NCI-H226 (cell line): ENCODE measurements around the gene DKKL1.
"Not testable (repeated sequence)": the region's sequence is repeated elsewhere in the genome, so short reads cannot be mapped to it uniquely, and the experiment has no call there.

Source experiments
- DNase-seq: peaks from one replicate; pipeline ENCODE4 v3.0.0-alpha.2; 2015

DKKL1 gene

DNA sequence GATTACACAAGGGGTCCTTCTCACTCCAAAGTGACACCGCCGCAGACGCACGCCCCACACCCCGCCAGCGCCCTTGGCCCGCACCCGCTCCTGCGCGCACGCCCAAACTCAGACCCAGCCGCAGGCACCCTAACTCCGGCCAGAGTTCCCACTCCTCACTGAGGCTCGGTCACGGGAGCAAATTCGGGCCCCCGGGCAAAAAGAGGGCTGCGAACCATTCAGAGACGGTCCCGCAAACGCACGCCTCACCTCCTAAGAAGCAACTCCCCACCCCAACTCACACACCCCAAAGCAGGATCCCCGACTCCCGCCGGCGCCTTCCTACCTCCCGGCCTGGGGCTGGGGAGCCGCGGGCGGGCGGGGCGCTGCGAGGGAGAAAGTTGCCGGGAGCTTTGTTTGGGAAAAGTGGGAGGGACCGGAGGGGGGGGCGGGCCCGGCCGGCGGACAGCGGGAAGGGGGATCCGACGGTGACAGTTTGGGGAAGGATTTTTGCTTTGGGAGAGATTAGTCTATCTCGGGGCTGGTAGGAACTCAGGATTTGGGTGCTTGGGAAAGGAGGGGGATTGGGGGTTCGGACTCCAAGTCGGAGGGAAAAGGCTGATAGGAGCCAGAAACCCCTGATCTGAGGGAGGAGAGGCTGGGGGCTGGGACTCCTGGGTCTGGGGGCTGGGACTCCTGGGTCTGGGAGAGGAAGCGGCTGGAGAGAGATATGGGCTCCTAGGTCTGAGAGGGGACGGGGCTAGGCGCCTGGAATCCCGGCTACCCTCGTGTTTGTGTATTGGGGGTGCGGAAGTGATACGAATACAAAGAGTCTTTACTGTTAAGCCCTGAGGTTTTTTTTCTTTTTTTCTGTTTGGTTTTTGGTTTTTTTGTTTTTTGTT, 1.4 kb upstream of the DKKL1 start, which contains the start of gene TEAD2:
Gene TEAD2, minus strand, starts transcription at position 369 of the 881 bp plus-strand sequence. CDS start 2,341 bp downstream, outside the sequence.
- peak; percentile 41 for DNase-seq

DNA sequence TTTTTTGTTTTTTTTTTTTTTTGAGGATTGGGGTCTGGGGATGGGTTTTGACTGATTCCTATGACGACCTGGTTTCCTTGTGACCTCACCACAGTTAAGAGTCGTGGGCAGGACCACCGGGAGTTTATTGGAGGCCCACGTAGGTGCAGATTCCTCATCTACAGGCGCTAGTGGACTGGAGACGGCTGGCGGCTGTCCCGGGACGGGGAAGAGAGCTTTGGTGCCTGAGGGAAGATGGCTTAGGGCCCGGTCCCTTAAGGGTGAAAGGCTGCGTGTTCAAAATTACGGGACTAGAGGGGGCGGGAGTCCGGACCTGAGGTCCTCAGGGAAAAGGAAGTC, 779 bp upstream of the DKKL1 start:
- DNase-seq = no peak

DNA sequence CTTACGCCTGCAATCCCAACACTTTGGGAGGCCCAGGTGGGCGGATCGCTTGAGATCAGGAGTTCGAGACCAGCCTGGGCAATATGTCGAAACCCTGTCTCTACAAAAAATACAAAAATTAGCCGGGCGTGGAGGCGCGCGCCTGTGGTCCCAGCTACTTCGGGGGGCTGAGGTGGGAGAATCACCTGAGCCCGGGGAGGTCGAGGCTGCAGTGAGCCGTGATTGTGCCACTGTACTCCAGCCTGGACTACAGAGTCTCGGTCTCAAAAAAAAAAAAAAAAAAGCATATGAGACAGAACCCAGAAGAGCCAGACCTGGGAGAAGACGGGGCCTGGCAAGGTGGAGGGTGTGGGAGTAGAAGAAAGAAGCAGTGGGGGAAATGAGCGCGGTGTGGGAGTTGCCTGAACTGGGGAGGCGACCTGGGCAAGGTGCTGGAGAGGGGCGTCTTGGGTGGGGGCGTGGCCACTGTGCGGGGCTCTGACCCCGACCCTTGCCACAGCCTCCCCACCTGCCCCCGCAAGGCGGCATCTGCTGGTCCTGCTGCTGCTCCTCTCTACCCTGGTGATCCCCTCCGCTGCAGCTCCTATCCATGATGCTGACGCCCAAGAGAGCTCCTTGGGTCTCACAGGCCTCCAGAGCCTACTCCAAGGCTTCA, 533 bp downstream of the DKKL1 start:
- no peak for DNase-seq

DNA sequence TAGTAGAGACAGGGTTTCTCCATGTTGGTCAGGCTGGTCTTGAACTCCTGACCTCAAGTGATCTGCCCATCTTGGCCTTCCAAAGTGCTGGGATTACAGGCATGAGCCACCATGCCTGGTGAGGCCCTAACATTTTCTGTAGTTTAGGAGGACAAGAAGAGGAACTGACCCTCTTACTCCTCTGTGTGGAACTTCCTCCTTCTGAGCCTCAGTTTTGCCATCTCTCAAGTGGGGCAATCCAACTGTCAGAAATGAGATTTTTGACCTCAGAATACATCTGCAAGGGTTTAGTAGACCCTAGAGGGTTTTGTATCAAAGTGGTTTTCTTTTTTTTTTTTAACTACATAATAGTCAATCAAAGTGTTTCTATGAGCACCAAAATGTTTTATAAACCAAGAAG, 2.4 kb downstream of the DKKL1 start:
- no peak for DNase-seq

DNA sequence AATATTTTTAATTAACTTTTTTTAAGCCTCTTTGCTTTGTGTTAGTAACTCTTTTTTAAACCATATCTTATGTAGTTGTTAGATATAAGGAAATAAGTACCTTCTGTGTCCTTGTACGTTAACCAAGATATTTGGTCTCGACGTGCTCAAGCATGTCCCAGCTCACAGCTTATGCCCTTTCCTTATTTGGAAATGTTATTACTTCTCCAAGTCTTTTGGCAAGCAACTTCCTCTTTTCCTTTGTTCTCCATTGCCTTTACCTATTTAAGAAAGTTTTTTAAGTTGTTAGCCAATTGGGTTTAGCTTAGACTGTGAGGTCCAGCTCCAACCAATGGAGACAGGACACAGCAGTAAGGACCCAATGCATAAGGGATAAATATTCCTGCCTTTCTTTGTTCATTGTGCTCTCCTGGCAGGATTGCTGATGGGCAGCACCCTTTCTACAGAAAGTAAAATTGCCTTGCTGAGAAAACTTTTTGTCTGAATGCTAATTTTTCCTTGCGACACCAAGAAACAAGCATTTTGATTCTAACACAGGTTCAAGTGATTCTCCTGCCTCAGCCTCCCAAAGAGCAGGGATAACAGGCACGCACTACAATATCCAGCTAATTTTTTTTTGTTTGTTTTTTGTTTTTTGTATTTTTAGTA, 5.2 kb downstream of the DKKL1 start:
- no peak for DNase-seq

DNA sequence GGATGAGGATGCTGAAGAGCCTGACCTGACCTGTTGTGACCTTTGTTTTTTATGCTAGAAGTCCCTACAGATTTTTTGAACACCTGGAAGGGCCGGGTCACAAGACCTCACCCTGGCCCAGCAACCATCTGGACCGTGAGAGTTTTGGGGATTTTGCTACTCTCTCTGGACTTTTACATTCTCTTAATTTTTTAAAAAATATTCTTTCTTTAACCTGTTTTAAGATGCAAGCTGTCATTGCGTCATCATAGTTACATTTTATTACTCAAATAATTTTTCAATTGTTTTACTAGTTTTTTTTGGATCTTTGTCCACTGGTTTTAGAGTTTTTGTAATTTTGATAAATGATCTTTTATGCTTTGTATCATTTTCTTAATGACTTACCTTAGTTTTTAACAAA, 7.5 kb downstream of the DKKL1 start:
- DNase-seq = no peak

DNA sequence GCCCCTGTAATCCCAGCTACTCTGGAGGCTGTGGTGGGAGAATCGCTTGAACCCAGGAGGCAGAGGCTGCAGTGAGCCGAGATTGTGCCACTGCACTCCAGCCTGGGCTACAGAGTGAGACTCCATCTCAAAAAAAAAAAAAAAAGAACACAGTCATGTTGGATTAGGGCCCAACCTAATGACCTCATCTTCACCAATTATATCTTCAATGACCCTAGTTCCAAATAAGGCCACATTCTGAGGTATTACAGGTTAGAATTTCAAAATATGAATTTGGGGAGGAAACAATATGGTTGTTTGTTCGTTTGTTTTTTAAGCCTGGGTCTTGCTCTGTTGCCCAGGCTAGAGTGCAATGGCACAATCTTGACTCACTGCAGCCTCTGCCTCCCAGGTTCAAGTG, 9.5 kb downstream of the DKKL1 start:
- not testable (repeated sequence) for DNase-seq

DNA sequence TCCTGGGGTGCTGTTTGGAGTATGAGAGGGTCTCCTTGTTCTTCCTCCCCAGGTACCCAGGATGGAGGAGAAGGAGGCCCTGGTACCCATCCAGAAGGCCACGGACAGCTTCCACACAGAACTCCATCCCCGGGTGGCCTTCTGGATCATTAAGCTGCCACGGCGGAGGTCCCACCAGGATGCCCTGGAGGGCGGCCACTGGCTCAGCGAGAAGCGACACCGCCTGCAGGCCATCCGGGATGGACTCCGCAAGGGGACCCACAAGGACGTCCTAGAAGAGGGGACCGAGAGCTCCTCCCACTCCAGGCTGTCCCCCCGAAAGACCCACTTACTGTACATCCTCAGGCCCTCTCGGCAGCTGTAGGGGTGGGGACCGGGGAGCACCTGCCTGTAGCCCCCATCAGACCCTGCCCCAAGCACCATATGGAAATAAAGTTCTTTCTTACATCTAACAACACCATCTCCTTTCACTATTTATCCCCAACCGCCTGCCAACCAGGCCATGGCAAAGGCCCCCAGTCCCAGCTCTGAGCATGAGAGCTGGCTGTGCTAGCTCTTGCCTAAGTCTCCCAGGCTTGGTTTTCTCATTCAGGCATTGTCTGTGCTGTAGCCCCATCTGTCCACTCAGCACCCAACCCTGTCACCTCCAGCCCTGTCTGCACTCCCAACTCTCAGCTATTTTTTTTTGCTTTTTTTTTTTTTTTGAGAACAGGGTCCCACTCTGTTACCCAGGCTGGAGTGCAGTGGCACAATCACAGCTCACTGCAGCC, 11.2 kb downstream of the DKKL1 start:
- DNase-seq = no peak

DNA sequence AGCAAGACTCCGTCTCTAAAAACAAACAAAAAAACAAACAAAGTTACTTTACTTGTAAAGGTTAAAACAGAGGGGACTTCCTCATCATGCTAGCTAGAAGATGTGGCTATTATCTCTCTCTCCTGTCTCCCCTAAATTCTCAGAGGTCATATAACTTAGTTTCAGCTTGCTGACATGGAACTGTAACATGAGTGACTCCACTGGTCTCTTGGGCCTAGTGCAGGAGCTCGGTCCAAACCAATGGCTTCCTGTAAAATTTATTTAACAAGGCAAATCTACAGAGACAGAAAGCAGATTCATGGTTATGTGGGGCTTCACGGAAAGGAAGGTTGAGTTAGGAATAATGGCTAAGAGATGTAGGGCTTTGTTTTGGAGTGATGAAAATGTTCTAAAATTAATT, 14.8 kb downstream of the DKKL1 start:
- DNase-seq = no peak

DNA sequence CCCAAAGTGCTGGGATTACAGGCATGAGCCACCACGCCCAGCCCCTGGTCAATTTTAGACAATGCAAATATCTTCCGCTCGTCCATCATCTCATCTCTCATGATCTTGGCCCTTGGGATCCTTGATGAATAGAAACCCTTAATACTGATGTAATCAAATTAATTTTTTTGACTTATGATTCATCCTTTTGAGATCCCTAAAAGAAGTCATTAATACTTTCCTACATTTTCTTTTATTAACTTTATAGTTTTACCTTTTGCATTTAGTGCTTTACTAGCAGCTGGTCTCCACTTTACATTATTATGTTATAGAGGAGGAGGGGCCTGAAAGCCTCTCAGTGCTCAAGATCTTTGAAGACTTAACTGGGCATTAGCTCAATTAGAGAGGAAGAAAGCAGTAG, 16.7 kb downstream of the DKKL1 start:
- DNase-seq = no peak

DNA sequence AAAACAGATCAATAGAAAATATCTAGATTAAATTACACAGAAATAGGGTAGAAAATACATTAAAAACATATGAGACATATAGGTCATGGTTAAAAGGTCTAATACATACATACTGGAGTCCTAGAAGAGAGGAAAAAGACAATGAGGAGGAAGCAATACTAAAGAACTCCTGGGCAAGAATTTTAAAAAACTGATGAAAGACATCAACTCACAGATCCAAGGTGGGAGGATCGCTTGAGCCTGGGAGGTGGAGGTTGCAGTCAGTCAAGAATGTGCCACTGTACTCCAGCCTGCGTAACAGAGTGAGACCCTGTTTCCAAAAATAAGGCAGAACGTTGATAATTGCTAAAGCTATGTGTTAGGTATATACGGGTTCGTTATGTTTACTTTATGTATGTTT, 19.0 kb downstream of the DKKL1 start:
- no peak for DNase-seq

DNA sequence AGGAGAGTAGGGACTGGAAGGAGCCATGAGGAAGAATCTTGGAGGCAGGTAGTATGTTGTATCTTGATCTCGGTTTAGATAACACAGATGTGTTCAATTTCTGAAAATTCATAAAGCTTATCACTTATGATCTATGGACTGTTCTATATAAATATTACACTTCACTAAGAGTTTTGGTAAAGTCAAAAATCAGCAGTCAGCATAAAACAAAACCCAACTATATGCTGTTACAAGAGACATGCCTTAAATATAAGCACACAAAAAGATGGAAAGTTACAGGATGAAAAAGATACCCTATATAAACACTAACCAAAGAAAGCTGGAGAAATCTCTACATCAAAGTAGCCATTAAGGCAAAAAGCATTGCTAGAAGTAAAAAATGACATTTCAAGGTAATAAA, 19.9 kb downstream of the DKKL1 start:
- DNase-seq = no peak

DNA sequence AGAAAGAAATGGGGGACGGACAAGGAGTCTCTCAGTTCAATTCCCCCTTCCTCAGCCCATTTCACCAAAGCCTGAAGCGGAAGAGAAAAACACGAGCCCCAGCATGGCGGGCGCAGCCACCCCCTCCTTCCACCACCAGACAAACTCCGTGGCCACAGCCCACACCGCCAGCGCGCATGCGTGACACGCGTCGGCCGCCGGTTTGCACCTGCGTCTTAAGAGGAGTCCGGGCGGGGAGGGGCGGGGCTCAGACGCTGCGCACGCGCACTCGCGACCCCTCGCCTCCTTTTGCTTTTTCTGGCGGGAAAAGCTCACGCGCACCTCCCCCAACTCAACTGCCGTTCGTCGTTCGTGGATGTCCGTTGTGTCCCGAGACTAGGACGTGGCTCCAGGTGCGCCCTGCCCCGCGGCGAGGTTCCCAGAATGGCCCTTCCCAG, 24.3 kb downstream of the DKKL1 start, which contains the start of gene KASH5:
Gene KASH5, plus strand, starts transcription at position 314 of the 437 bp plus-strand sequence. CDS start 2,635 bp downstream, outside the sequence.
- DNase-seq = no peak

DNA sequence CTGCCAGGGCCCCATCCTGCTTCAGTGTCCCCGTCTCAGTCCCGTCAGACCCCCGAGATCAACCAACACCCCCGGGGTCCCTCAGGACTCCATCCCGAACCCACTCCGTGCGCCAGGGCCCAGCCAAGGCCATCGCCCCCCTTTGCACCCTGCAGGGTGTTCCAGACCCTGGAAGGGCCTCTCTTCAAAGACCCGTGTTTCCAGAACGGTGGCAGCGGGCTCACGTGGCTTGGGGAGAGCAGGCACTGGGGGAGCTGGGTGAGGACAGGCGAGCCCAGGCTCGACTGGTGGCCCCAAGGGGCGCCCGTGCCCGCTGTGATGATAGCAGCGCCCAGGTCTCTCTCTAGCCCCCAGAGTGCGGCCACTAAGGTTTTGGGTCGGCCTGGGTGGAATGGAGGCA, 25.7 kb downstream of the DKKL1 start:
- DNase-seq = no peak

DNA sequence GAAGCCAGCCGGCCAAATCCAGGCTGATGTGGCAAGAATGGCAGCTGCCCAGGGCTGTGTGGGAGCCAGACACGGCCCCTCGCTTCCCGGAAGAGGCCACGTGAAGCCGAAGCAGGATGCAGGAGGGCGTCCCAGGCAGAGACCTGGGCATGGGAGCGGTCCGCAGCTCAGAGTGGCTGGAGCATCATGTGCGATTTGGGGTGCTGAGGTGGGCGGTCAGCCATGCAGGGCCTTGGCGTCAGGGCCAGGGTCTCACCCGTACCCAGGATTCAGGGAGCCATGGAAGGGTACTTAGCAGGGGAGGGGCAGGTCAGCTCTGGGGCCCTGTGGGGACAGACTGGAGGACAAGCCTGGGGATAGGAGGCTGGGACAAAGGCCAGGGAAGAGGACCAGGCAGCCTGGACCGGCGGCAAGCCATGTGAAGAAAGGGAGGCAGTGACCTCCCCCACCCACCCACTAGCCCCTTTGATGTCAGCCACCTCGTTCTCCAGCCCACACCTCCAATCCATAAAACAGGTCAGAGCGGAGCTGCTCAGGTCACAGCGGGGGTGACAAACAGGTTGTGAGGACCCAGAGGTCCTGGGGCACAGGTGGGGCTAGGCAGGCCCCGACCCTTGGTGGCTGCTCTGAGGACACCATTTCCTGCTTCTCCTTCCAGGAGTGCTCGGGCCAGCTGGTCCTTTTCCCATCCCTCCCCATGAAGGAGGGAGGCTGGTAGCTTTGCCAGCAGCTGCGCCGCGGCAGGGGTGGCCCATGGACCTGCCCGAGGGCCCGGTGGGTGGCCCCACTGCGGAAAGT, 26.7 kb downstream of the DKKL1 start:
- DNase-seq = no peak

DNA sequence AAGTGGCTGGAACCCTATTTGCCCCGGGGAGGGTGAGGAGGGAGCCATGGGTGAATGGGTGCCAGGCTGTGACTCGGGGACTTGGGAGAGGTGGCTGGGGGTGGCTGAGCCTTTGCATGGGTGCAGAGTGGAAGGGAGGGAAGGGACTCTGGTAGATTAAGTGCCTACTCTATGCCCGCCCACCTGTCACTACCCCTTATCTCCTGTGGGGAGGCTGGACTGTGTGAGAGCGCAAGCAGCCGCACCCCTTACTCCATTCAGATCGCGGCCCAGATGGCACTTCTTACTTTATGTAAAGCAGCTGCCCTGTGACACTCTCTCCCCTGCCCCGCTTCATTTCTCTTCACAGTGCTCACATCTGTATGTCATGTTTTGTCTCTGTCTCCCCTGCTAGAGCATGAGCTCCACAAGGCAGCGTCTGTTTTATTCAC, 27.3 kb downstream of the DKKL1 start:
- no peak for DNase-seq

DNA sequence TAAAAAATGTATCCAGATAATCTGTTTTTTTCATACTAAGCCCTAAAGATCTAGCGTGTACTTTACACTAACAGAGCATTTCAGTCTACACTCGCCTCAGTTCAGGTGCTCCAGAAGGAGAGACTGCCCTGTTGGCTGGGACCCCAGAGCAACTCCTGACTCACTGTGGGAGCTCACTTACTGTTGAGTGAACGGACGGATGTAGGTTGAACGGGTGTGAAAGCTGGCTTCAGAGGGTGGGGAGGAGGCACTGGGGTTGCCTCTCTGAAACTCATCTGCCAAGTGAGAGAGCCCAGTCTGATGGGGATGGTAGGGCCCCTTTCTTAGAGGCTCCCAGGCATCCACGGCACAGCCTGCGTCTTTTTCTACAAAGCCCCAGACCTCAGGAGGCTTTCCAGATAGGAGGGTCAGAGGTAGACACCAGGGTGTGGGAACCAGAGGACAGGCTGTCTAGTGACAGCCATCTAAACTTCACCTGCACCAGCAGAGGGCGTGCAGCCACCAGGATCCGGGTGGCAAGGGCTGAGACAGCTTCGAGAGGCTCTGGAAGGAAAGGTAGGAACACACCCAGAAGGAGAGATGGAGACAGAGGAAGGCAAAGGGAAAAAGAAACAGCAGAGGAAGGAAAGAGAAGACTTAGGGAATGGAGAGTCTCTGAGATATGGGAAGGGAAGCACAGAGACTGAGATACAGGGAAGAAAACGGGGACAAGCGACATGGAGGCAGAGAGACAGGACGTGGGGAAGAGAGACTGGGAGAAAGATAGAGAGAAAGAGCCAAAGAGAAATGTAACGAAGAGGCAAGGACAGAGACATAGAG, 28.1 kb downstream of the DKKL1 start:
- peak; percentile 47 for DNase-seq

DNA sequence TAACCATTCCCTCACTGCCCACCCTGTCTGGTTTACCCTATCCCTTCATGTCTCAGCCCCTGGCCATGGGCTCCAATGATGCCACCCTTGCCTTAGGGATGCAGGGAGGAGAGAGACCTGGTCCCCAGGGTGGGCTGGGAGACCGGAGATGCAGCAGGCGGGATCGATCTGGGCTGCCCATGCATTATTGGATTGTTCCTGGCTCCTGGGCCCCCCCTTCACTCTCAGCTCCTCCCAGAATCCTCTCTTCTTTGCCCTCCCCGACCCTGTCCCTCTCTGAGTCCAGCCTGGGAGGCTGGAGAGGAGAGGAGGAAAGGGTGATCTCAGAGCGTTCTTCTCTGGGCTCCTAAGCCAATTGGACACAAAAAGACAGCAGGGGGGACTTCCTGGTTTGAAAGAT, 30.2 kb downstream of the DKKL1 start:
- DNase-seq = no peak

DNA sequence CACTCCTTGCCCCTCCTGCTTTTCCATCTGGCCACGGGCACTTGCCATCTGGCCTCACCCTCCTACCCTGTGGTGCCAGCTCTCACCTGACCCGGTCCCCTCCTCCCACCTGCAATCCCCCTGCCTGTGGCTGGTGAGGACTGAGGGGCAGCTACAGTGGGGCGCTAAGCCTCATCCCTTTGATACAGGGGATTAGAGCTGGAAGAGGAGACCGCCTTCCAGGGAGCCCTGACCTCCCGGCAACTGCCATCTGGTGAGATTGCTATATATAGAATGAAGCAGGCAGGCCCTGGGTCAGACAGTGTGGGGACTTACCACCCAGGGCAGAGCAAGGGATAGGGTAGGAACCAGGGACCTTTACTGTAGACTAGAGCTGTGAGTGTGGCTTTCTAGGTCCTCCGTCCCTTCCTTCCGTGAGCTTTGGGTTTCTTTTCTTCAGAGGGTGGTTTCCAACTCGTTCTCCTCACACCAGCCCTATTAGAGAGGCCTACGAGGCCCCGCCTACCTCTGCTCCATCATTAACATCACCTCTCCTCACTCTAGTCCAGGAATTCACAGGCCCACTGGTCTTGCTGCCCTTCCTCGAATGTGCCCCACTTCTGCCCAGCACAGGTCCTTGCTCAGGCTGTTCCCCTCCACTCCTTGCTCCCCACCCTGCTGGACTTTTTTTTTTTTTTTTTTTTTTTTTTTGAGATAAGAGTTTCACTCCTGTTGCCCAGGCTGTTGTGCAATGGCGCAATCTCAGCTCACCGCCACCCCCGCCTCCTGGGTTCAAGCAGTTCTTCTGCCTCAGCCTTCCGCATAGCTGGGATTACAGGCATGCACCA, 32.1 kb downstream of the DKKL1 start:
- DNase-seq = no peak
